Activated CD8-positive, alpha-beta T cell treated with anti-CD3 and anti-CD28 coated beads, Interleukin-2, amount 10 ng/mL, durations not matched to agents 7 days and 5 days (primary cell): ENCODE results near the gene JMJD8. TPM values are rescaled to one million over a fixed set of nuclear protein-coding genes. Genes with fewer than 3 reads are reported as not detected.

Experiments
- ATAC-seq: fragments of 150-1000 bp; cut with Tn5 transposase; one replicate; pipeline ENCODE4 v1.10.0; 2021; ENCODE audit warnings: moderate library complexity
- CTCF ChIA-PET: fragments of 350-600 bp; sonication (Branson Sonifier 250); formaldehyde crosslinking; loops from one replicate; lab custom pipeline; 2021; ENCODE audit warnings: antibody characterized with exemption; lab: Charles Lee
- POLR2A ChIA-PET: fragments of 350-600 bp; sonication (Branson Sonifier 250); formaldehyde crosslinking; loops from one replicate; lab custom pipeline; 2021; ENCODE audit warnings: antibody characterized with exemption; lab: Charles Lee
- DNase-seq: peaks from one replicate; pipeline ENCODE4 v3.0.0-alpha.2; 2020
- H3K27ac Mint-ChIP-seq: one replicate; pipeline ENCODE4 v1.8.0; 2021; ENCODE audit warnings: mild to moderate bottlenecking, mixed read lengths
- H3K27me3 Mint-ChIP-seq: one replicate; pipeline ENCODE4 v1.8.0; 2021; ENCODE audit warnings: low read depth, mixed read lengths
- H3K36me3 Mint-ChIP-seq: one replicate; pipeline ENCODE4 v1.8.0; 2021; ENCODE audit warnings: low read depth, mixed read lengths
- H3K4me1 Mint-ChIP-seq: one replicate; pipeline ENCODE4 v1.8.0; 2021; ENCODE audit warnings: low read depth, mixed read lengths
- H3K4me3 Mint-ChIP-seq: one replicate; pipeline ENCODE4 v1.8.0; 2021; ENCODE audit warnings: mild to moderate bottlenecking, mixed read lengths
- H3K9me3 Mint-ChIP-seq: one replicate; pipeline ENCODE4 v1.8.0; 2022; ENCODE audit warnings: mixed read lengths; ENCODE audit not compliant: insufficient read depth
- total RNA-seq, 2 experiments: library from RNA; stranded (reverse); gene quantifications; one replicate each; pipeline ENCODE4 v1.2.3, GENCODE V29; 2021

Gene JMJD8
- total RNA-seq, 2 experiments from 2014 or later = 36.1 to 39.0 TPM

GRCh38 chr16:727291-727977 lies 43.3 kb upstream of the JMJD8 start:
- H3K27me3 Mint-ChIP-seq = no peaks in the 10 kb centered on the region
- H3K9me3 Mint-ChIP-seq = no peaks in the 10 kb centered on the region
- CTCF ChIA-PET = interaction anchor here (0.7 to 1.7 kb wide), 4 partner anchors 8 to 61 kb away, joined by 3 to 6 read pairs (median 4); partner anchors contain the start of gene RPUSD1
- peak overlapping the region; percentile 50 for H3K4me3 Mint-ChIP-seq
- peak; percentile 50 for DNase-seq
- POLR2A ChIA-PET = interaction anchor here (1.2 kb wide), 1 partner anchor 12 kb away, joined by 5 read pairs; no protein-coding TSS in a partner anchor
- peaks cover 2% of the 10 kb centered on the region for H3K36me3 Mint-ChIP-seq
- ATAC-seq = peak; percentile 34
- no peaks in the 10 kb centered on the region for H3K4me1 Mint-ChIP-seq
- no peak overlapping the region for H3K27ac Mint-ChIP-seq

GRCh38 chr16:726438-727290 lies 42.5 kb upstream of the JMJD8 start, which contains the start of the genes CCDC78 and HAGHL:
TSS of gene CCDC78 (minus strand) at chr16:726443. CDS start at chr16:726367, 76 bp downstream.
TSS of gene HAGHL (plus strand) at chr16:727106. CDS start at chr16:727510, 404 bp downstream.
- Mint-ChIP-seq H3K4me3 (peak within 1 kb of the TSS; percentile 72), H3K36me3 (no peaks in the 10 kb centered on the region), H3K27me3 (no peaks in the 10 kb centered on the region), H3K4me1 (no peaks in the 10 kb centered on the region), H3K9me3 (no peaks in the 10 kb centered on the region), H3K27ac (no peak within 1 kb of the TSS)
- CTCF ChIA-PET = interaction anchor here (0.7 to 1.1 kb wide), 2 partner anchors 11 kb away, joined by 3 to 4 read pairs; no protein-coding TSS in a partner anchor
- POLR2A ChIA-PET = no interaction called here
- ATAC-seq (peak; percentile 47), DNase-seq (peak; percentile 71)

- H3K9me3 Mint-ChIP-seq = no peaks in the 10 kb centered on the region
- no peak overlapping the region for H3K4me3 Mint-ChIP-seq
- POLR2A ChIA-PET = no interaction called here
- no peaks in the 10 kb centered on the region for H3K4me1 Mint-ChIP-seq
- ATAC-seq (no peak), DNase-seq (no peak)
- no peaks in the 10 kb centered on the region for H3K27me3 Mint-ChIP-seq
- H3K27ac Mint-ChIP-seq = no peak overlapping the region
- CTCF ChIA-PET = interaction anchor here (0.9 to 1.1 kb wide), 3 partner anchors 10 to 13 kb away, joined by 3 to 4 read pairs (median 4); no protein-coding TSS in a partner anchor
- no peaks in the 10 kb centered on the region for H3K36me3 Mint-ChIP-seq
Measured at GRCh38 chr16:726188-726437, 42.0 kb upstream of the JMJD8 start.

DNA sequence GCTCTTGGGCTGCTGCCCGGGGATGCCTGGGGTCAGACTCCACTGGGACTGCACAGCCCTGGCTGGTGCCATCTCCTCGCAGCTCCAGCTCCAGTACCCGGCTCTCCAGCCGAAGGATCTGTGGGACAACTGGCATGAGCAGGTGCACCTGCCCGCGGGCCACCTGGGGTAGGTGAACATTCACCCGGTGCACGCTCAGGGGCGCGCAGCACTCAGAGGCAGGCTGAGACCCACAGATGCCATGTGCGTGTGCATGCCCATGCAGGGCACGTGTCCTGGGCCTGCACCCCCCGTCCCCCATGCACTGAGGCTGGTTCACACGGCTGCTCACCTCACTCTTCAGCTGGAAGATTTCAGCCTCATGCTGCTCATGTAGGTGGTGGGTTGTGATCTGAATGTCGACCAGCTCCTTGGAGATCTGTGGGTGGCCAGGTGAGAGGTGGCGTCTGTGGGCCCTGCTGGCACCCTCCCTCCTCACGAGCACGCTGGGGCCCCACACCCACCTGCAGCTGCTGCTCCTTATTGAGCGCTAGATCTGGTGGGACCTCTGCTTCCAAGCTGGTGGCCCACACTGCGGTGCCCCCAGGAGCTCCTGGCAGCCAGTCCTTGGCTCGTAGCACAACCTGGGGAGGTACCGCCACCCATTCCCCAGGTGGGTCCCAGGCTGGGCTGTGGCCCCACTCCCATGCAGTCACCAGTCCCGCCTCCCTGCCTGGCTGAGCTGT lies 41.5 kb upstream of the JMJD8 start:
- no peak overlapping the region for H3K27ac Mint-ChIP-seq
- H3K27me3 Mint-ChIP-seq = no peaks in the 10 kb centered on the region
- DNase-seq (no peak), ATAC-seq (no peak)
- POLR2A ChIA-PET = no interaction called here
- CTCF ChIA-PET = interaction anchor here (0.9 to 1.1 kb wide), 4 partner anchors 10 to 18 kb away, joined by 3 to 4 read pairs (median 4); no protein-coding TSS in a partner anchor
- H3K4me3 Mint-ChIP-seq = no peak overlapping the region
- peaks cover under 1% of the 10 kb centered on the region for H3K4me1 Mint-ChIP-seq
- H3K36me3 Mint-ChIP-seq = no peaks in the 10 kb centered on the region
- H3K9me3 Mint-ChIP-seq = no peaks in the 10 kb centered on the region

- H3K4me3 Mint-ChIP-seq = no peak overlapping the region
- ChIA-PET CTCF (interaction anchor here (1.0 to 1.1 kb wide), 3 partner anchors 12 to 18 kb away, joined by 3 to 4 read pairs (median 4); no protein-coding TSS in a partner anchor), POLR2A (no interaction called here)
- no peaks in the 10 kb centered on the region for H3K27me3 Mint-ChIP-seq
- ATAC-seq (no peak), DNase-seq (no peak)
- no peak overlapping the region for H3K27ac Mint-ChIP-seq
- peaks cover 7% of the 10 kb centered on the region for H3K4me1 Mint-ChIP-seq
- H3K36me3 Mint-ChIP-seq = no peaks in the 10 kb centered on the region
- no peaks in the 10 kb centered on the region for H3K9me3 Mint-ChIP-seq
Measured at GRCh38 chr16:725041-725376, 40.9 kb upstream of the JMJD8 start.

DNA sequence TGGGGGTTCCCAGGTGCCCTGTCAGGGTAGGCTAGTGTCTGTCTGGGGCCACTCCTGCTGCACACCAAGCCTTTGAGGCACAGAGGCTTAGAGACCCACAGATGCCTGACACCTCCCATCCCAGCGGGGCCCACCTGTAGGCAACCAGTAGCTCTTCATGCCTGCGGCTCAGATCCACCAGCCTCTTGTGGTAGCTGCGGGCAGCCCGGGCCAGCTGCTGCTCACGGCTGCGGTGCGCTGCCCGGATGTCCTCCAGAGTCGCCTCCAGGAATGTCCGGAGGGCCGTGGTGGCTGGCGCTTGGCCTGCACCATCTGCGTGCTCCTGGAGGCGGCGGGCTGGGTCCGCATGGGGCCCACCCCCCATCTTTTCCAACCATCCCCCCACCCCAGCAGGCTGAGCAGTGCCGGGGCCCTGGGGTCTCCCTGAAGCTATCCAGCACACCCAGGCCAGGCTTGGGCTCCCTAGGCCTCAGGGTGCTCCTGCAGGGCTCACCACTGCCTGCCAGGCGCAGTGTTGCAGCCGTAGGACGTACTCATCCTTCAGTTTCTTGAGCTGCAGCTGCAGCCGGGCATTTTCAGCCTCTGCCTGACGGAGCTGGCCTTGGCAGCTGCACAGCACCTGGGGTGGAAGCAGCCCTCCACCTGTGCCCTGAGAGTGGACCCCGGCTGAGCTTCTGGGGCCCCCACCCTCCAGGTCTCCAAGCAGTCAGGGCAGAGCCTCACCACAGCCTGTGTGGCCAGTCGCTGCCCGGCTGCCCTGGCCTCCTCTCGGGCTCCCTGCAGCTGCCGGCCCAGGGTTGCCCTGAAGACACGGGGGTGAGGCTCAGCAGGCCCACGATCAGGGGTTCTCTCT lies 40.3 kb upstream of the JMJD8 start:
- ChIA-PET CTCF (interaction anchor here (0.6 to 1.9 kb wide), 3 partner anchors 12 to 20 kb away, joined by 3 to 8 read pairs (median 3); no protein-coding TSS in a partner anchor), POLR2A (interaction anchor here (0.8 to 0.9 kb wide), 2 partner anchors 35 to 60 kb away, joined by 3 to 4 read pairs; partner anchors contain the start of gene WDR24)
- no peak overlapping the region for H3K4me3 Mint-ChIP-seq
- ATAC-seq (no peak), DNase-seq (no peak)
- no peaks in the 10 kb centered on the region for H3K36me3 Mint-ChIP-seq
- no peaks in the 10 kb centered on the region for H3K9me3 Mint-ChIP-seq
- no peaks in the 10 kb centered on the region for H3K27me3 Mint-ChIP-seq
- no peak overlapping the region for H3K27ac Mint-ChIP-seq
- H3K4me1 Mint-ChIP-seq = peaks cover 12% of the 10 kb centered on the region

DNA sequence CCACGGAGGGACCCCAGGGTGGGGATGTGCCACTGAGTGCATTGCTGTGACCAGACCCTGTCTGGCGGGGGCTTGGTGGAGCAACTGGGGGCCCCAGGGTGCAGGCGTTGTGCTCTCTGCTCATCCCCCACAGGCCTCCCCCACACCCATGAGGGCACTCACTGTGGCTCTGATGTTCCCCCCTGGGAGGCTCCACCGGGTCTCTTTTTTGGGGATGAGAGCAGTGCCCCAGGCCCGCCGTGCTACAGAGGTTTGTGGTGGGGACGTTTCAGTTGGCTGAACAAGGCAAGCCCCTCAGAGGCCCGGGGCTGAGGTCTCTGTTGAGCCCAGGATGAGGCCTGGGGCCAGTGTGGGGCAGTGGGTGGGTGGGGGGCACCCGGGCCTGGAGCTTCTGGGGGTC lies 39.6 kb upstream of the JMJD8 start:
- POLR2A ChIA-PET = interaction anchor here (0.5 to 0.9 kb wide), 3 partner anchors 34 to 1499 kb away, joined by 3 to 4 read pairs (median 4); partner anchors contain the start of genes E4F1 and WDR24
- Mint-ChIP-seq H3K4me1 (peaks cover 19% of the 10 kb centered on the region), H3K27me3 (no peaks in the 10 kb centered on the region), H3K36me3 (no peaks in the 10 kb centered on the region), H3K27ac (no peak overlapping the region), H3K4me3 (no peak overlapping the region), H3K9me3 (no peaks in the 10 kb centered on the region)
- no peak for ATAC-seq
- CTCF ChIA-PET = interaction anchor here (1.9 kb wide), 1 partner anchor 11 kb away, joined by 8 read pairs; no protein-coding TSS in a partner anchor
- DNase-seq = no peak

GRCh38 chr16:722835-723633 lies 38.9 kb upstream of the JMJD8 start:
- DNase-seq (no peak), ATAC-seq (no peak)
- no peaks in the 10 kb centered on the region for H3K27me3 Mint-ChIP-seq
- CTCF ChIA-PET = interaction anchor here (1.3 to 1.9 kb wide), 2 partner anchors 10 to 18 kb away, joined by 4 to 8 read pairs; partner anchors contain the start of gene CIAO3
- peaks cover 20% of the 10 kb centered on the region for H3K4me1 Mint-ChIP-seq
- POLR2A ChIA-PET = interaction anchor here (0.5 to 0.6 kb wide), 2 partner anchors 86 to 1500 kb away, joined by 4 read pairs; partner anchors contain the start of gene E4F1
- H3K36me3 Mint-ChIP-seq = no peaks in the 10 kb centered on the region
- no peak overlapping the region for H3K27ac Mint-ChIP-seq
- no peaks in the 10 kb centered on the region for H3K9me3 Mint-ChIP-seq
- H3K4me3 Mint-ChIP-seq = no peak overlapping the region

DNA sequence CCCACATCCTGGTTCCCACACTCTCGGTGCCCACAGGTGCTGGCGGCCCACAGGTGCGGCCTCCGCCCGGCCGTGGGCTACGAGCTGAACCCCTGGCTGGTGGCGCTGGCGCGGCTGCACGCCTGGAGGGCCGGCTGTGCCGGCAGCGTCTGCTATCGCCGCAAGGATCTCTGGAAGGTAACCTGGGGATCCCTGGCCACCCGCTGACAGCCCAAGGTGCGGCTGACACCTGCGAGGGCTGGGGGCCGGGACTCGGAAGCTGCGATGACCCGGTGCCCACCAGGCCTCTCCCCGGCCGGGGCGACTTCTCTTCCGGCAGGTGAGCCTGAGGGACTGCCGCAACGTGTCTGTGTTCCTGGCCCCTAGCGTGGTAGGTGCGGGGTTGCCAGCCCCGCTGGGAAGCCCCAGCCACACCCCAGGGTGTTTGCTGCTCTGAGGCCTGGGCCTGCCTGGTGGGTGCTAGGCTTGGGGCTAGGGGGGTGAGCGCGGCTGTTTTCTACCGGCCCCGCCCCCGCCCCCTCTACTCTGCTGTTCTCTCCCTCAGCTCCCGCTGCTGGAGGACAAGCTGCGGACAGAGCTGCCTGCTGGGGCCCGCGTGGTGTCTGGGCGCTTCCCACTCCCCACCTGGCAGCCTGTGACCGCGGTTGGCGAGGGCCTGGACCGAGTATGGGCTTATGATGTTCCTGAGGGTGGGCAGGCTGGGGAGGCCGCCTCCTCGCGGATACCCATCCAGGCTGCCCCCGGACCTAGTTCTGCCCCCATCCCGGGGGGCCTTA lies 37.8 kb upstream of the JMJD8 start:
- Mint-ChIP-seq H3K9me3 (no peaks in the 10 kb centered on the region), H3K4me1 (peaks cover 20% of the 10 kb centered on the region), H3K4me3 (no peak overlapping the region), H3K27ac (no peak overlapping the region), H3K27me3 (no peaks in the 10 kb centered on the region), H3K36me3 (no peaks in the 10 kb centered on the region)
- ChIA-PET POLR2A (interaction anchor here (0.6 to 1.7 kb wide), 6 partner anchors 14 to 277 kb away, joined by 3 to 6 read pairs (median 4); partner anchors contain the start of genes METTL26 and WDR24), CTCF (interaction anchor here (0.9 to 2.5 kb wide), 5 partner anchors 10 to 63 kb away, joined by 3 to 19 read pairs (median 4); partner anchors contain the start of gene CIAO3)
- ATAC-seq = no peak
- DNase-seq = no peak
